T follicular helper cell (primary cell): ENCODE data around the gene KATNAL1.

Experiments used
- DNase-seq: peaks from one replicate; pipeline ENCODE4 v3.0.0-alpha.2; 2020; ENCODE audit warnings: low read depth
- total RNA-seq, 2 experiments: gene quantifications; one replicate each; lab custom pipeline; 2026; lab: John Stamatoyannopoulos, UW

KATNAL1 gene
- total RNA-seq: 6.3 to 13.9 reads per million in 2 experiments

DNA sequence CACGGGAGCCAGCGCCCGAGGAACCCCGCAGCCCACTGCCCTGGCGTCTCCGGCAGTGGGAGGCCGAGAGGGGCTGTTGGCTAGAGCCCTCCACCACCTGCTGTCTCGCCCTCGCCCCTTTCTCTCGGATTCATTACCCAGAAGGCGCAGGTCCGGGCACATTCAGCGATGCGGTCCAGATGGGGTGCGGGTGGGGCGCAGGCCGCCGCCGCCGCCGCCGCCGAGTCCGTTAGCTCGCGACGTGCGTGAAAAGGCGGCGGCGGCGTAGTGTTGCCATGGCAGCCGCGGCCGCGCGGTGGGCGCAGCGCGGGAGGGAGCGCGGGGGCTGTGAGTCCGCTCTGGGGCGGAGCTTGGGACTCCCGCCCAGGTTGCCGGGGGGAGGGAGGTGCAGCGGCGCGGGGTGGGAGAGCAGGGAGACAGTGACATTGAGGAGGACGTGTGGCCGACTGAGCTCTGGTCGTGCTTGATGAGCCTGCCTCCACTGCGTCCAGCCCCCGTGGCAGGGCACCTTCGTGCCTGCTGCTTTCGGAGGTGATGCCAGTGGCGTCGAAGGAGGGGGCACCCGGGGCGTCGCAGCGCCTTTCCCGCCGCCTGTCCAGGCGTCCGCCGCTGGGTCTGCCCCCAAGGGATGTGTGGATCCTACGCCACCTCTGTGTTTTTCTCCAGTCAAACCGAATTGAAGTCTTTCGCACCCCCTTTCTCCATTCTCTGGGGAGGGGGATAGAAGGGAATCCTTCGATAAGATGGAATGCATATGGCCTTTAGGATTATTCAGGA is at the start of gene KATNAL1:
TSS of gene KATNAL1 (minus strand) at position 358 of the 777 bp plus-strand sequence. CDS start 23,774 bp downstream, outside the sequence.
- DNase-seq: peak; percentile 60

DNA sequence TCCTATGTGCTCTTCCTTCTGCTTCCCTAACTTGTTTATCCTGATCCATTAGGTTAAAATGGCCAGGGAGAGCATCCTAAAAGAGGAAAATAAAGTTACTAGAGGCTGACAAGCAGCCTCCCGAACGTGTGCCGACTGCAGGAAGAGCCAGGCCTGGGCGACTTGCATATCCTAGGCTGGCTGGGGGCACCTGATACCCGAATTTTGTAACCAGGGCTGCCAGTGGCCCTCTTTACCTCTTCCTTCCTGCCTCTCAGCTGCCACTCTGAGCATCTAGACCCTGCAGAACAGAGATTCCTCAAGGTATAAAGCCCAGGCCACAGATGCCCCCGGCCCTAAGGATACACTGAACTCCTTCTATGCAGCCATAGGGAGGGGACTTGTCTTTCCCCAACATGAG is 48.5 kb upstream of the KATNAL1 start:
- DNase-seq: no peak

DNA sequence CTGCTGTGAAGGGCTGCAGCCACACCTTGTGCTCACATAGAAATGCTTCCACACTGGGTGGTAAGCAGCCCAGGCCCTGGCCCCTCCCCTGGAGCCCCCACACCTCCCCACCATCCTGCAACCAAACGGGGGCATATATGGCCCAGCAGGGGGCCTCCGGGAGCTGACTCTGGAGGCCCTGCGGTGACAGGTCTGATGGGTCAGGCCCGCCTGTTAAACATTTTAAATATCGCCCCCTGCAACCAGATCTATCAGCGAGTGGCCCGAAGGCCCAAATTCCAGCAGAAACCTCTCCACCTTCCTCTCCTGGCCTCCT is 48.0 kb upstream of the KATNAL1 start:
- no peak for DNase-seq

DNA sequence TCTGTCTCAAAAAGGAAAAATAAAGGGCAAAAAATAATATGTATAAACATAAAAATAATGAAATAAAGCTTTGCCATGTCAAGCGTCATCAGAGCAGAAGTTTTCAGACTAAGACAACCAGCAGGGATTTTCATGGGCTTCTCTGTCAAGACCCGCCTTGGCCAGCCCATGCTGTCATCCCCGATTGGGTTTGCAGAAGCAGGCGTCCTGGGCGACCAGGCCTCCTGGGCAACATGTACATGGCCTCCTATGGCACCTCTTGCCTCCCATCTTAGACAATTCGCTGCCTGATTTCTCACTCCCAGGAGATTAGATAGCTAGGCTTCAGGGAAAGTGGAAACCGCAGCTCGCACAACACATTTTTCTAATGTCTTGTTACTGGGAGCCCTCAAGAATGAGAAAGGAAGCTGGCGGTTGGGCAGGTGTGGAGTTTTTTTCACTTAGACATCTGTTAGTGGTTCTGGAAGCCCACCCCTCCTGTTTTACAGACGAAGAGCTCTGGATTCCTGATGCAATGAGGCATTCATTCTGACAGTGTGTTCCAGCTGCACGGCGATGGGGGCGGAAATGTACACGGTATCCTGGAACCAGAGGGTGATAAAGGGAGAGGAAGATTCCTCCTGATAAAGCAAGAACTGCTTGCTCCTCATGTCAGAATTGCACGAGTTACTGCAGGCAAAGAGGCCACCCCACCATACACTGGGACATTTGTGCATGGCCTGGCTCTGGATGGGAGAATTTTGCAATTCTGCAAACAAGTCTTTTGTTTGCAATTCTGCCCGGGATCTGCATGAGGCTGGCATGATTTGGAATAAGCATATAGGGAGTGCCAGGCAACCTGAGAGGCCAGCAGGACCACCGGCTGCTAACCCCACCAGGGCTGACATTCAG is 47.4 kb upstream of the KATNAL1 start:
- no peak for DNase-seq

DNA sequence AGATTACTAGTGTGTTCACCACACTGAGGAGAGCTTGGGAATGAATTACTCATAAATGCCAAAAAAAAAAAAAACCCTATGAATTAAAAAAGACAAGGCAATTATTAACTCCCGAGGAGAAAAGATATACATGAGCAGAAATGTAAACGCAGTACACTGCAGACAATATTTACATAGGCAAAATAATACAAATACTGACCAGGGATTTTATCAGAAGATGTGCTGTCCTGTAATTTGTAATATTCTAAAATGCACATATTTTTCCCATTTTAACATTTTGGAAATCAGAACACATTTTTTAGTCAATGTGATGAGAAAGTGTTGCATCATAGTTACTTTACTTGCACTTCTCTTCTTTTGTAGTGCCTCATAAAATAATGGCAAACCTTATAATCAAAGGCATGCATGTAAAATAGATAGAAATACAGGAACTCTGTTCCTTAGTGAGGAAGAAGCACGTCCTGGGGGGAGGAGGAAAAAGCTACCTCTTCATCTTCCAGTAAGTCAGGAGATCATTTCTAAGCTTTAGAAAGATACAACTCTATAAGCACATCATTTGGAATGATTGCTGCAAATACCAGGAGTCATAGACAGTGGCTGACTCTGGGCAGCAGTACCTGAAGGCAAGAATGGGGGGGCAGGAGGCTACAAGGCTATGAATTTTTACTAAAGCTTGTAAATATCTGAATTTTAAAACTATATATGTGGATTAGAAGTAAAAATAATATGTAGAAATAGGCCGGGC is 46.3 kb upstream of the KATNAL1 start:
- DNase-seq: no peak

DNA sequence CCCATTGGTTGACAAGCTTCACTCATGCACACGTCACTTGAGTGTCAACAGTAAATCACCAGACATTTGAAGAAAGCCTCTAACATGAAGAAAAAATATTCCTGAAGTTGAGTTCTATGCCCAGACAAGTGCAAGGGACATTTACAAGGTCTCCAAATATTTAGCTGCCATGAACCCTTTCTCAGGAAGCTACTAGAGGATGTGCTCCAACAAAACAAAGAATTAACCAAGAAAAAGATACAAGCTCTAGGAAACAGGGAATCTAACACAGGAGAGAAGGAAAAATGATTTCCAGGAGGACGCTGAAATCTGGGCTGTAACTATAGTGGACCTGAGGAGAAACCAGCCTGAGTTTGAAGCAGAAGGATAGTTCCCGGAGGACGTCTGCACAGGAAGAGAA is 45.7 kb upstream of the KATNAL1 start:
- DNase-seq: no peak

DNA sequence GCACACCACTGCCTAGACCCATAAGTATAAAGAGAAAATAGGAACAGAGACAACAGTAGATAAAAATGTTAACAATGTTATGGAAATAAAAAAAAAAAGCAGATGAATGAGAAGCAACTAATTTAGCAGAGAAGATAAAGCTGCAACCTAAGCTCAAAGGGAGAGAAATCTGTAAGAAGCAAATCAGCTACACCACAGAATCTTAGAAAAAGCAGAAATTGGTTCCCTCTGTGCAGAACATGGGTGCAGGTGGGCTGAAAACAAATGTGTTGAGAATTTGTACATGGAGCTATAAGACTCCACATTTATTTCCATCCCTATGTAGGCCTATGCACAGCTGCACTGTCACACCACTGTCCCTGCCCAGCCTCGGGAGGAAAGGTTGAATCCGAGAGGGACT is 44.8 kb upstream of the KATNAL1 start:
- no peak for DNase-seq

DNA sequence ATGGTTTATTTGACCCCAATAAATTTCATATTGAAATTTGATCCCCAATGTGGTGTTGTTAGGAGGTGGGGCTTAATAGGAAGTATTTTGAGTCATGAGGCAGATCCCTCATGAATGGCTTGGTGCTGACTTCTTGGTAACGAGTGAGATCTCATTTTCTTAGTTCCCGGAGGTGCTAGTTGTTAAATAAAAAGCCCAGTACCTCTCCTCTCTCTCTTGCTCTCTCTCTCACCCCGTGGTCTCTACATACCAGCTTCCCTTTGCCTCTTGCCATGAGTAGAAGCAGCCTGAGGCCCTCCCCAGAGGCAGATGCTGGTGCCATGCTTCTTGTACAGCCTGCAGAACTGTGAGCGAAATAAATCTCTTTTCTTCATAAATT is 39.4 kb upstream of the KATNAL1 start:
- DNase-seq: no peak

DNA sequence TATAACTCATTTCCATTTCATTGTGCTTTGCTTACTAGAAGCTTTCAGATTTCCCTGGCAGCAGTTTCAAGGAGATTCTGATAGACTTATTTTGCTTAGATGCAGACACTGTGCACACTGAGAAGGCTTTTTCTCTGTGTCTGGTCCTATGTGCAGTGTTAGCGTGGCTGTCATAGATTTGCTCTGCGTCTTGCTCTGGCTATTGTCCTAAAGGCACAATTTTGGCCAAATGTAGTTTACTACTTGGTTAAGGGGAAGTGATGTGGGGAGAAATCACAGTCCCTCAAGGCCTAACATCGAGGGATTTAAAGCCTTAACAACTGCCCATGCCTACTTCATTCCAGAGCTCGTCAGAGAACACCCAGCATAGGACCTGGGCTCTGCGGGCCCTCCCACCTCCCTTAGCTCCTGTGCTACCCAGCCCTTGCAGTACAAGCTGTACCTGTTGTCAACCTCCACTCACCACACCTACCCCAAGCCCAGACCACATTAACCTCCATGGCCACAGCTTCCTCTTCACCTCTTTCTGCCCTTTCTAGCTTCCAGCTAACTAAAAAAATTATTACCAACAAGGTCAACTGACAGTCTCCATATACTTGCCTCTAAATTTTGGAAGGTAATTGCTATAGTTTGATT is 38.9 kb upstream of the KATNAL1 start:
- DNase-seq: peak; percentile 19

DNA sequence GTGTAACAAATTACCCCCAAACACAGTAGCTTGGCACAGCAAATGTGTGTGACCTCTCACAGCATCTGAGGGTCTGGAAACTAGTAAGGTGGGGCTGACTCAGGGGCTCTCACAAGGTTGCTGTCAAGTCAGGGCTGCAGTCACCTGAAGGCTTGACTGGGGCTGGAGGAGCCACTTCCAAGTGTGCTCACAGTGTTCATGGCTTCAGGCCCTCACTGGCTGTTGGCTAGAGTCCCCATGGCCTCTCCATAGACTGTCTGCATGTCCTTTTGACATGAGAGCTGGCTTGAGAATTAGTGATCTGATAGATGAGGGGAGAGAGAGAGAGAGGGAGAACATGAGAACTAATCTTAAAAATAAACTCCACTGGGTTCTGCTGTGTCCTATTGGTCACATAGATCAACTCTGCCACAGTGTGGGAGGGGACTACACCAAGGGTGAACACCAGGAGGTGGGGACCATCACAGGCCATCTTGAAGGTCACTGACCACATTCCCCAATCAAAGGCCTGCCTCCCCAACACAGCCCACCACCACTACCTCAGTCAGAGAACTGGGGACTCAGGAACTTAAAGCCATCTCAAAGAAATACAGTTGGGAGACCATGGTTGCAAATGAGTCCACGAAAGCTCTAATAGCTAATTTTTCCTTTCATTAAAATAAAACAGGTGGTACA is 38.2 kb upstream of the KATNAL1 start:
- no peak for DNase-seq

DNA sequence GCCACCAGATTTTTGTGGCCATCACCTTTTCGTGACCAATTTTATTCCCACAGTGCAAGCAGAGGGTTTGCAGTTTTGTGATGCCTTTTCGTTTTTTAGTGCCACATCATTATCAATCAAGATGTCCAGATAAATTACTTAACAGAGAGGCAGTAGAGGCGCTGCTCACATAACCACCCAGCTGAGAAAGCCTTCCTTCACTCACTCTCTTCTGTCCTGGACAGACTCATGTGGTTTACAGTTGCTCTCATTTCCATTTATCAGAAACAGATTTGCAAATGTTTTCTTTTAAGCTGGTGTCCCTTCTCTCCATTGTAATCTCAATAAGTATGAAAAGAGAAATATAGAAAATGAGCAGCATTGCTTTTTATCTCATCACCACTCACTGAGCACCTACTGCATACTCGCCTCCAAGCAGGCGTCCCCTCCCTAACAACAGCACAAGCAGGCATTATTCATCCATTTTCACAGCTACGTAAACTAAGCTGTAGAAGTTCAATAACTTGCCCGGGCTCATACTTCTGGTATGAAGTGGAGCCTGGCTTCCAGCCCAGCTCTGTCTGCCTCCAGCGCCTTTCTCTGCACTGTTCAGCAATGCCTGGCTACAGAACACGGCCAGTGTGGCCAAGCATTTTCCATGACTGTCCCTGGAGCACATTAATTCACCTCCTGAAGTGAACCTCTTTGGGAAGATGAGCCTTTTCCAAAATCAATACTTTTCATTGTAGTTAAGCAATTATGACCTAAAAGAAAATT is 34.6 kb upstream of the KATNAL1 start:
- no peak for DNase-seq

DNA sequence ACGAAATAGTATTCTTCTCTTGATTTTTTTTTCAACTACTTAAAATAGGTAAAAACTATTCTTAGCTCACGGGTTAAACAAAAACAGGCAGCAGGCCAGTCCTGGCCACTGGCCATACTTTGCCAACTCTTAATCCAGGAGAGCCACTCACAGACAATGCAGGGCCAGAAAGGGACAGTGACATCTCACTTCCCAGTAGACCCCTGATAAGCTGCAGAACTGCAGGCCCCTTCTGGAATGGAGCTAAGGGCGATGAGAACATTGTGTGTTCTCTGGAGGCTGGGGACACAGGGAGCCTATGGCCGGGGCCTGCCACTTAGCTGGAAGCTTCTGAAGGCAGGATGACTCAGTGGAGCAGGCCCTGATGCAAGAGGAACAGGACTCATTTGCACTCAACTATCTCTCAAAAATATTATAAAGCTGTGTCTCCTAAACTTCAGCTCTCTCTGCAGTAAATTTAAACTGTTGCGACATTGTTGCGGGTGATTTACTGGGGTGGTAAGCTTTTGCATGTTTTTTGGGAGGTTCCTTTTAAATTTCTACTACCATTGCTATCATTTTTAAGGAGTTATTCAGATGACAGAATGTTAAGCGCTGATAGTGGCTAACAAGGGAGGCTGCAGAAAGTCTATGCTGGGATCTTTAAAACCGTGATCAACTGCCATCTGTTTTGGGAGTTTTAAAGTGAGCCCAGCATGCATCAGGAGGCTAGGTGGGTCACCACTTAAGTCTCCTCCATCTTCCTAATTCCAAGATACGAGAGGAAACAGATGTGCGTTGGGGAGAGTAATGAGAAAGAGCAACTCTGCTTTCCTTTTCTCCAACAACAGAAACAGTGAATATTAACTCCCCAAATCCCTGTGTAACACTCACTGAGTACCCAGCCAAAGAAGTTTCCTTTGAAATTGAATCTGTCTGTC is 33.2 kb upstream of the KATNAL1 start:
- DNase-seq: no peak

DNA sequence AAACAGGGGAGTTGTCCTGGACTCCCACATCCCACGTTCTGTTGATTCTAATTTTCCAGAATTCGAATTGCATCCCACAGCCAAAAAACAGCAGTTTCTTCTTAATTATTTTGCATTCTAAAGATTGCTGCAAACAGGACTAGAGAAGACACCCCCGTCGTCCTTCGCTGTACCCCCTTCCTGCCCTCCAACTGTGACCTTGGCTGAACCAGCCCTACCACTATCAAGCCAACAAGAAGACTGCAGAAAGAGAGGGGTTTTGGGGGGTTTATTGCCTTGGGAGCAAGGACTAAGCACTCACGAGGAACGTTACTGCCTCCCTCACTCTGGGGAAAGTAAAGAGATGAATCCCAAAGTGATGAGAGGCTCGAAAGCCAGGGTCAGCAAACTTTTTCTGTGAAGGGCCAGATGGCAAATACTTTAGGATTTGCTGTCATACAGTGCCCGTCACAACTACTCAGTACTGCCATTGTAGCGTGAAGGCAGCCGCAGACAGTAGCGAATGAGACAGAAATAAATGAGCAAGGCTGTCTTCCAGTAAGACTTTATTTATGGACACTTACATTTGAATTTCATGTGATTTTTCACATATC is 32.5 kb upstream of the KATNAL1 start:
- DNase-seq: no peak

DNA sequence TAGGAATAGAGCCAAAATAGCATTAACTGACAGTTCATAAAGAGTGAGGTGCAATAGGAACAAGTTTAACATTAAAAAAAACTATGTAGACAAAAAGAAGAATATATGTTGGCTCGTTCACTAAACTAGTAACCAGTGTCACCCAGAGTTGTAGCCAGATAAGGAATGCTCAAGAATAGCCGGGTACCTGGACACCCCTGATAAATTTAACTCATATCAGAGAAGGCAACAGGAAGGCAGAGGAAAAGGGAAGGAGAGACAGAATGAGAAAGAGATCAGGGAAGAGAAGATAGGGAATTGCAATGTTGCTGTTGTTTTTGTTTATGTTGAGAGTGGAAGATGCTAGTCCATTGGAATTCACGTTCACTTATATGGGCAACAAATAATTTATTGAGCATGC is 31.6 kb upstream of the KATNAL1 start:
- no peak for DNase-seq

DNA sequence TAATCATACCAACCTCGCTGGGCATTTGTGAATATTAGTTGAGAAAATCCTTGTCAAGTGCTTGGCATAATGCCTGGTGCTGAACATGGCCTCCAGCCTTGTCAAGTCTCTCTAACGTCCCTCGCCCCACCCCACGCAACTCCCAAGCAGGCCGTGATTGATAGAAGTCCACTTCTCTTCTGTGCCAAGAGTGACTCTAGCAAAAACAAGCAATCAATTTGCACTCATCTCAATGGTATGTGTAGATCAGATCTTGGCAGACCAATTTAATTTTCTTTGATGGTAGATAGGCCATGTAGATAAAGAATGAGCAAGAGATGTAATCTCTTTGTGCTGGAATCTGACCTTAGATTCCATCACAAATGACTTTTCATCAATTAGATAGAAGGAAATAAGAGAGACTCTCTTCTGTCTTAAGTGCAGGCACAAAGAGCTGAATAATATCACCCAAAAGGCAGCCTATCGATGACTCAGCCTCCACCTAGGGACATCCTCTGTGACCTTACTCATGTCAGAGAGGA is 31.0 kb upstream of the KATNAL1 start:
- no peak for DNase-seq

DNA sequence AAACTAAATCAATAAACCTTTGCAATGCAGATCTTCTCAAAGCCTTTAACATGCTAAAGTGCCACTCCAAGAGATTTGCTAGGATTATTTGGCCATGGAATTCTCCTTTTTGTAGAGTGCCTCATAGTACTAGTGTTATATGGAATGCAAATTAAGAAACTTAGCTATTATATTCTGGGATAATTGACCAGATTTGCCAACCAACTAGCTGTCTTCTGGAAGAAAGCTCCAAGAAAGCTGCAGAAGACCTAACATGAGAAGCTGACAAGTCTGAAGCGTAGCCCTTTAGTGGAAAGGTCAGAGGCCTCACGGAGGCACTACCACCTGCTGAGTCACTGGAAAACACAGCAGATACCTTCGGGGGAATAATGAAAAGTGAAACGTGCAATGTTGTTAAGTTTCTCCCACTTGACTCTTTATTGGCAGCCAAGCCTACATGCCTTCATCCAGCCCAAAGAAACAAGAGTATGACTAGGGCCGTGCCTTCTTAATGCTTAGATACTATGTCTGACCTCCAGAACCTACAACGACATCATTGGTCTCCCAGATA is 29.8 kb upstream of the KATNAL1 start:
- no peak for DNase-seq

DNA sequence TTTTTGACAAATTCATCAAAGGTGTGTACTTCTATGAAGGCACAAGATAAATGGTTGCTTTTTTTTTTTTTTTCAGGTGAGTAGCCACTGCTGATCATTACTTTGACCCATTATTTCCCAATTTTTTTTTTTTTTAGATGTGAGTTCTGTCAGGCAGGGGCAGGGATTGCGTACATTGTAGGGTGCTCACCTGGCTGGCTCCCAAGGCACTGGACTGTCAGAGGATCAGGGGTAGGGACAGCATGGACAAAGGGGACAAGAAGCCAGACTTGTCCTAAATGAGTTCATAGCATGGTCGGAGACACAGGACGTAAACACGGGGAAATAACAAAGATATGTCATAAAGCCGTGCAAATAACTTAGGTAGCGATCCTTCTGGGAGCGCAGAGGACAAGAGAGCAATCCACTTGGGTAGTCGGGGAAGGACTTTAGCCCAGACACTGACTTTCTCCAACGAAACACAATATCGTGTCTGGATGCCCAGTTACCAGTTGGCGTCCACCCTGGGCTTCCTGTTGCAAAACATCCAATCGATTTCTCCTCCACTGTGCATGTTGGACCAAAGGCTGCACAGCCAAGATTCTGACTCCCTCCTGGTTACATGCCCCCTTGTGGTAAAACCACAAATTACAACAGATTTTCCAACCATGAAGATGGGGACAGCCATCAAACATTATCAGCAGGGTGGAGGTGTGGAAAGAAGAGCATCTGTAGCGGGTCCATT is 27.5 kb upstream of the KATNAL1 start:
- DNase-seq: no peak

DNA sequence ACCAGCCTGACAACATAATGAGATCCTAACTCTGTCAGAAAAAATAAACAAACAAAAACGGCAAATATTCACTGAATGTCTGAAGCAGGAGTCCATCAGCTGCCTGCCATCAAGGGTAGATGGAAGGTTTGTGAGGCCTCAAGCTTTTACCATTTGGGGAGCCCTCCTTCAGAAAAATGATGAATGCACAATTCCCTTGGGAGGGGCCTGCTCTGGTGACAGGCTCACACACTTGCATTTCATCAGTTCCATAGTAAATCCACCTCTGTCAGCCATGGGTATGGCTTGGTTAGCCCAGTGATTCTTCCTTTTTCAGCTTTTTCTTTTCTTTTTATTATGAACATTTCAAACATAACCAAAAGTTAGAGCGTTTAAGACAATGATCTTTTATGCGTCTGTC is 26.3 kb upstream of the KATNAL1 start:
- DNase-seq: no peak
